ENCODE data around the gene LSM4. TPM values are rescaled to one million over a fixed set of nuclear protein-coding genes. Genes with fewer than 3 reads are reported as not detected.
A peak's percentile ranks its signal among the peaks of the same experiment; 100 is the strongest.

The LSM4 gene
- total and polyA plus RNA-seq, 2 donors (not counting 3 experiments of a cell fraction or from before 2014, with no cell fraction given), result 118 to 119 TPM

DNA sequence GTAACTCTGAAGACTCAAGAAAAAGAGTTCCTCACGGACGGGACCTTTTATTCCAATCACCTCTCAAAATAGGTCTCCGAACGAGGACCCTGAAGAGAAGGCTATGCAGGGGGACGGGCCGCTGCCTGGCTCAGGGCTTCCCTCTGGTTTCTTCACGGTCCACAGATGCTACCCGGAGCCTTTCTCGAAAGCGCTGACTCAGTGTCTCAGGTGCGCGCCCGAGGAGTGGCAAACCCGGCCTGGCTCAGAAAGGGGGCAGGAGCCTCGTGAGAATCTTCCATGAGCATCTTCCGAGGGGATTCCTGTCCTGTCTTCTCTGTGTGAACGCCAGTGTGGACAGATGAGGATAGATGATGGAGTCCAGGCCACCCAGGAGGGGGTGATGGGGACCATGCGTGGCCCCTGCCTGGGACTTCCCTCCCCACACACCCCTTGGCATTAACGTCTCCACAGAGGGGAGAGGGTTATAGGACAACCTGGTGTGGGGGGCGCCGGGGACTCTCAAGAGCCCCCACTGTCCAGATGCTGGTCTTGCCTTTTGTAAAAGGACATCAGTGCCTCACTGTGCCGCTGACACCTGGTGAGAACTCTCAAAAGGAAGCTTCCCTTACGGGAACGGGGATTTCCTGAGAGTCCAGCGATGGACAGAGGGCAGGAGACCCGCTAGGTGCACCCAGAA, 16.5 kb downstream of the LSM4 start:
- H3K79me2 ChIP-seq (ENCODE audit: control insufficient read depth, insufficient read depth, low read length), result no peaks in the 10 kb centered on the region
- no peak overlapping the region for H3K4me2 ChIP-seq (ENCODE audit: insufficient read depth, low read length)
- no peak overlapping the region for H3K4me3 ChIP-seq (replicated peaks in 1 of 3; ENCODE audit: insufficient read depth in 1 of 3, low read depth in 1 of 3, low read length in 3 of 3)
- dilution Hi-C loops (cut with MboI; ENCODE audit: extremely low pct_ligation_motif_present, low sequenced_read_pairs), result no loop called here
- H3K4me1 ChIP-seq (ENCODE audit: control insufficient read depth, extremely low read depth, insufficient read depth, low read length), result peaks cover 21% of the 10 kb centered on the region
- no peak for TF ChIP-seq EZH2 (IDR thresholded peaks at IDR 0.05; ENCODE audit: borderline replicate concordance, low read depth, low read length, severe bottlenecking)
- H3K9ac ChIP-seq (replicated peaks; ENCODE audit: extremely low read depth, insufficient read depth, low read length), result no peak overlapping the region
- no peaks in the 10 kb centered on the region for H3K9me3 ChIP-seq (replicated peaks; ENCODE audit: control insufficient read depth, insufficient read depth, low read length)
- DNase-seq (ENCODE audit: low read depth, low spot score) (no peak), FAIRE-seq (no peak)
- peaks cover 0 to 13% of the 10 kb centered on the region in 2 experiments for H3K36me3 ChIP-seq (ENCODE audit: control insufficient read depth in 2 of 2, extremely low read depth in 1 of 2, insufficient read depth in 2 of 2, low read length in 2 of 2)
- no peaks in the 10 kb centered on the region for H3K9me1 ChIP-seq (replicated peaks; ENCODE audit: control insufficient read depth, extremely low read depth, insufficient read depth, low read length)
- BruUV-seq (replicated peaks), result no TSS peak
- H3K27me3 ChIP-seq (ENCODE audit: control insufficient read depth in 2 of 2, insufficient read depth in 2 of 2, low read length in 2 of 2), result no peaks in the 10 kb centered on the region
- no peak overlapping the region for H2AFZ ChIP-seq (ENCODE audit: low read depth, low read length)
- H3K27ac ChIP-seq (ENCODE audit: insufficient read depth, low read depth, low read length), result no peak overlapping the region
- no peaks in the 10 kb centered on the region for H4K20me1 ChIP-seq (replicated peaks; ENCODE audit: control insufficient read depth, extremely low read depth, insufficient read depth, low read length)
- intact Hi-C loops (cut with micrococcal nuclease), result no loop called here
- ChIA-PET POLR2A (no interaction called here), CTCF (interaction anchor here (0.7 to 1.4 kb wide), 4 partner anchors 15 to 98 kb away, joined by 3 to 5 read pairs (median 4); partner anchors contain the start of gene PGPEP1)

- dilution Hi-C loops (cut with MboI; ENCODE audit: extremely low pct_ligation_motif_present, low sequenced_read_pairs) (no loop called here), intact Hi-C loops (cut with micrococcal nuclease) (loop anchor here (1.0 kb wide), 3 partner anchors 12 to 22 kb away; no protein-coding TSS in a partner anchor)
- Histone ChIP-seq H4K20me1 (replicated peaks; ENCODE audit: control insufficient read depth, extremely low read depth, insufficient read depth, low read length) (no peaks in the 10 kb centered on the region), H3K9ac (replicated peaks; ENCODE audit: extremely low read depth, insufficient read depth, low read length) (peak overlapping the region; percentile 90), H3K4me3 (replicated peaks in 1 of 3; ENCODE audit: insufficient read depth in 1 of 3, low read depth in 1 of 3, low read length in 3 of 3) (peak overlapping the region in 2 of 3 experiments; percentile 8 to 35), H3K27me3 (ENCODE audit: control insufficient read depth in 2 of 2, insufficient read depth in 2 of 2, low read length in 2 of 2) (no peaks in the 10 kb centered on the region), H3K36me3 (ENCODE audit: control insufficient read depth in 2 of 2, extremely low read depth in 1 of 2, insufficient read depth in 2 of 2, low read length in 2 of 2) (peaks cover 0 to 7% of the 10 kb centered on the region in 2 experiments), H2AFZ (ENCODE audit: low read depth, low read length) (peak overlapping the region; percentile 46), H3K79me2 (ENCODE audit: control insufficient read depth, insufficient read depth, low read length) (no peaks in the 10 kb centered on the region), H3K4me2 (ENCODE audit: insufficient read depth, low read length) (peak overlapping the region; percentile 74), H3K27ac (ENCODE audit: insufficient read depth, low read depth, low read length) (peak overlapping the region; percentile 98), H3K4me1 (ENCODE audit: control insufficient read depth, extremely low read depth, insufficient read depth, low read length) (peaks cover 21% of the 10 kb centered on the region), H3K9me3 (replicated peaks; ENCODE audit: control insufficient read depth, insufficient read depth, low read length) (no peaks in the 10 kb centered on the region), H3K9me1 (replicated peaks; ENCODE audit: control insufficient read depth, extremely low read depth, insufficient read depth, low read length) (no peaks in the 10 kb centered on the region)
- CTCF ChIA-PET, result interaction anchor here (1.0 to 2.1 kb wide), 13 partner anchors 11 to 192 kb away, joined by 3 to 39 read pairs (median 7); partner anchors contain the start of genes GDF15, JUND and LSM4
- TSS peak; percentile 85 for BruUV-seq (replicated peaks)
- DNase-seq (ENCODE audit: low read depth, low spot score) (peak; percentile 83), FAIRE-seq (peak; percentile 95)
- TF ChIP-seq FOS (IDR thresholded peaks at IDR 0.05; ENCODE audit: borderline replicate concordance, insufficient read depth, low read length) (peak; percentile 78), JUN (IDR thresholded peaks at IDR 0.05; ENCODE audit: borderline replicate concordance, insufficient read depth, insufficient read length, low read depth) (no peak), GATA2 (IDR thresholded peaks at IDR 0.05; ENCODE audit: insufficient read depth, insufficient read length, low read depth, low read length) (no peak), POLR2AphosphoS5 (IDR thresholded peaks at IDR 0.05; ENCODE audit: insufficient read depth, low read depth, low read length) (peak; percentile 64), POLR2A (IDR thresholded peaks at IDR 0.05; ENCODE audit: low read depth, low read length) (peak; percentile 69), EZH2 (IDR thresholded peaks at IDR 0.05; ENCODE audit: borderline replicate concordance, low read depth, low read length, severe bottlenecking) (no peak), MYC (IDR thresholded peaks at IDR 0.05; ENCODE audit: low read depth, low read length) (no peak)
- TF ChIP-seq, protein P1, sequence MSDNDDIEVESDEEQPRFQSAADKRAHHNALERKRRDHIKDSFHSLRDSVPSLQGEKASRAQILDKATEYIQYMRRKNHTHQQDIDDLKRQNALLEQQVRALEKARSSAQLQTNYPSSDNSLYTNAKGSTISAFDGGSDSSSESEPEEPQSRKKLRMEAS (IDR thresholded peaks at IDR 0.05; ENCODE audit: insufficient read depth, insufficient read length), result no peak
- TF ChIP-seq, protein P2, sequence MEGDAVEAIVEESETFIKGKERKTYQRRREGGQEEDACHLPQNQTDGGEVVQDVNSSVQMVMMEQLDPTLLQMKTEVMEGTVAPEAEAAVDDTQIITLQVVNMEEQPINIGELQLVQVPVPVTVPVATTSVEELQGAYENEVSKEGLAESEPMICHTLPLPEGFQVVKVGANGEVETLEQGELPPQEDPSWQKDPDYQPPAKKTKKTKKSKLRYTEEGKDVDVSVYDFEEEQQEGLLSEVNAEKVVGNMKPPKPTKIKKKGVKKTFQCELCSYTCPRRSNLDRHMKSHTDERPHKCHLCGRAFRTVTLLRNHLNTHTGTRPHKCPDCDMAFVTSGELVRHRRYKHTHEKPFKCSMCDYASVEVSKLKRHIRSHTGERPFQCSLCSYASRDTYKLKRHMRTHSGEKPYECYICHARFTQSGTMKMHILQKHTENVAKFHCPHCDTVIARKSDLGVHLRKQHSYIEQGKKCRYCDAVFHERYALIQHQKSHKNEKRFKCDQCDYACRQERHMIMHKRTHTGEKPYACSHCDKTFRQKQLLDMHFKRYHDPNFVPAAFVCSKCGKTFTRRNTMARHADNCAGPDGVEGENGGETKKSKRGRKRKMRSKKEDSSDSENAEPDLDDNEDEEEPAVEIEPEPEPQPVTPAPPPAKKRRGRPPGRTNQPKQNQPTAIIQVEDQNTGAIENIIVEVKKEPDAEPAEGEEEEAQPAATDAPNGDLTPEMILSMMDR (IDR thresholded peaks at IDR 0.05; ENCODE audit: extremely low read depth in 1 of 2, insufficient read depth in 1 of 2, low read depth in 1 of 2, low read length in 2 of 2), result no peak
- POLR2A ChIA-PET, result interaction anchor here (0.5 to 5.3 kb wide), 9 partner anchors 12 to 81 kb away, joined by 3 to 73 read pairs (median 4); partner anchors contain the start of genes GDF15, JUND and LSM4
Observed at GRCh38 chr19:18304458-18305310, 18.2 kb downstream of the LSM4 start.
